Smooth muscle cell (in vitro differentiated cells): ENCODE measurements around the gene C1orf56. TPM values are rescaled to one million over a fixed set of nuclear protein-coding genes. Genes with fewer than 3 reads are reported as not detected.
A peak's percentile ranks its signal among the peaks of the same experiment; 100 is the strongest.

Experiments
- DNase-seq: peaks from one replicate; lab custom pipeline; 2025; ENCODE audit not compliant: unreplicated experiment; lab: John Stamatoyannopoulos, UW
- H2AFZ ChIP-seq: fragments of 200-600 bp; sonication (generic); 2 replicates; pipeline ENCODE4 v1.6.0; 2016; ENCODE audit warnings: antibody characterized with exemption, low read depth, mild to moderate bottlenecking
- H3F3A ChIP-seq: fragments of 200-600 bp; sonication (generic); 2 replicates; pipeline ENCODE4 v1.6.0; 2017; ENCODE audit warnings: antibody characterized with exemption, low read depth
- H3K27ac ChIP-seq: fragments of 200-600 bp; sonication (generic); 2 replicates; pipeline ENCODE4 v1.5.1; 2016; ENCODE audit warnings: low read depth, mild to moderate bottlenecking
- H3K27me3 ChIP-seq: fragments of 200-600 bp; sonication (generic); 2 replicates; pipeline ENCODE4 v1.6.1; 2016; ENCODE audit warnings: low read depth, mild to moderate bottlenecking
- H3K36me3 ChIP-seq: fragments of 200-600 bp; sonication (generic); 2 replicates; pipeline ENCODE4 v1.5.1; 2016; ENCODE audit warnings: low read depth
- H3K4me1 ChIP-seq: fragments of 200-600 bp; sonication (generic); 2 replicates; pipeline ENCODE4 v1.5.1; 2016; ENCODE audit warnings: low read depth
- H3K4me2 ChIP-seq: fragments of 200-600 bp; sonication (generic); 2 replicates; pipeline ENCODE4 v1.6.0; 2016; ENCODE audit warnings: mild to moderate bottlenecking
- H3K4me3 ChIP-seq: fragments of 200-600 bp; sonication (generic); 2 replicates; pipeline ENCODE4 v1.5.1; 2016; ENCODE audit warnings: mild to moderate bottlenecking
- H3K79me2 ChIP-seq: fragments of 200-600 bp; sonication (generic); 2 replicates; pipeline ENCODE4 v1.6.0; 2016; ENCODE audit warnings: low read depth, mild to moderate bottlenecking
- H3K9ac ChIP-seq: fragments of 200-600 bp; sonication (generic); 2 replicates; pipeline ENCODE4 v1.6.0; 2016; ENCODE audit warnings: low read depth
- H3K9me3 ChIP-seq: fragments of 200-600 bp; sonication (generic); replicated peaks from 2 replicates; pipeline ENCODE4 v1.5.1; 2016; ENCODE audit warnings: low read depth
- H4K20me1 ChIP-seq: fragments of 200-600 bp; sonication (generic); 2 replicates; pipeline ENCODE4 v1.6.0; 2016; ENCODE audit warnings: low read depth
- CTCF ChIP-seq: fragments of 200-600 bp; sonication (generic); IDR thresholded peaks from 2 replicates; pipeline ENCODE4 v1.5.1; 2017; ENCODE audit warnings: borderline replicate concordance, mild to moderate bottlenecking, antibody characterized with exemption; ENCODE audit not compliant: insufficient read depth, poor library complexity, severe bottlenecking
- WGBS: methylation state at CpG from one replicate; pipeline ENCODE4 v1.1.7; 2016; ENCODE audit warnings: low lambda C conversion rate; 5-methylcytosine and 5-hydroxymethylcytosine counted together
- polyA plus RNA-seq: library from polyadenylated mRNA; unstranded; fragments of >200 nt; fragmentation: Nextera tagmentation; extraction: Ambion mirVana; gene quantifications from 2 replicates; pipeline ENCODE4 v1.2.1, GENCODE V29; 2016
- total RNA-seq: library from RNA; depleted of rRNA; stranded (reverse); fragments of >200 nt; gene quantifications from 2 replicates; pipeline ENCODE4 v1.2.3, GENCODE V29; 2014

C1orf56 gene
- total and polyA plus RNA-seq, 2 experiments from 2014 or later = 1.6 to 4.4 TPM

- H3K9ac ChIP-seq = no peak within 1 kb of the TSS
- no peaks in the 10 kb centered on the region for H3F3A ChIP-seq
- no peak within 1 kb of the TSS for H3K4me2 ChIP-seq
- DNase-seq = no peak
- 44% methylated on average over 2 of the region's 2 CpGs for WGBS
- H3K9me3 ChIP-seq = no peaks in the 10 kb centered on the region
- peaks cover 5% of the 10 kb centered on the region for H3K36me3 ChIP-seq
- no peak within 1 kb of the TSS for H2AFZ ChIP-seq
- H4K20me1 ChIP-seq = no peaks in the 10 kb centered on the region
- no peak for TF ChIP-seq CTCF
- no peak within 1 kb of the TSS for H3K4me3 ChIP-seq
- peak within 1 kb of the TSS; percentile 10 for H3K27ac ChIP-seq
- H3K4me1 ChIP-seq = no peaks in the 10 kb centered on the region
- no peaks in the 10 kb centered on the region for H3K27me3 ChIP-seq
- H3K79me2 ChIP-seq = no peaks in the 10 kb centered on the region
Measured at GRCh38 chr1:151036356-151036755, 11.2 kb upstream of the C1orf56 start, which contains the start of gene BNIPL. BNIPL (plus strand) TSS chr1:151036586; CDS start chr1:151036726, 140 bp downstream.

- Histone ChIP-seq H3K27ac (no peak overlapping the region), H2AFZ (no peak overlapping the region), H3K4me3 (no peak overlapping the region), H3K9ac (no peak overlapping the region), H3K36me3 (peaks cover 5% of the 10 kb centered on the region), H3K4me1 (no peaks in the 10 kb centered on the region), H3K9me3 (no peaks in the 10 kb centered on the region), H3F3A (no peaks in the 10 kb centered on the region), H3K4me2 (no peak overlapping the region), H3K79me2 (no peaks in the 10 kb centered on the region), H4K20me1 (no peaks in the 10 kb centered on the region), H3K27me3 (no peaks in the 10 kb centered on the region)
- WGBS = 83% methylated on average over 6 of the region's 6 CpGs
- DNase-seq = no peak
- no peak for TF ChIP-seq CTCF
Measured at GRCh38 chr1:151037032-151037431, 10.5 kb upstream of the C1orf56 start.

GRCh38 chr1:151039521-151039920, 8.0 kb upstream of the C1orf56 start:
- Histone ChIP-seq H3K36me3 (peaks cover under 1% of the 10 kb centered on the region), H4K20me1 (no peaks in the 10 kb centered on the region), H3K79me2 (no peaks in the 10 kb centered on the region), H3K27me3 (no peaks in the 10 kb centered on the region), H3K9me3 (no peaks in the 10 kb centered on the region), H3K27ac (no peak overlapping the region), H2AFZ (no peak overlapping the region), H3K4me3 (no peak overlapping the region), H3K4me1 (no peaks in the 10 kb centered on the region), H3K4me2 (no peak overlapping the region), H3F3A (no peaks in the 10 kb centered on the region), H3K9ac (no peak overlapping the region)
- no peak for DNase-seq
- WGBS = 91% methylated on average over 3 of the region's 3 CpGs
- no peak for TF ChIP-seq CTCF

GRCh38 chr1:151043163-151043562, 4.4 kb upstream of the C1orf56 start:
- Histone ChIP-seq H3K4me3 (no peak overlapping the region), H4K20me1 (no peaks in the 10 kb centered on the region), H2AFZ (no peak overlapping the region), H3K4me2 (no peak overlapping the region), H3K27ac (no peak overlapping the region), H3K27me3 (no peaks in the 10 kb centered on the region), H3K9ac (no peak overlapping the region), H3K36me3 (no peaks in the 10 kb centered on the region), H3F3A (no peaks in the 10 kb centered on the region), H3K79me2 (no peaks in the 10 kb centered on the region), H3K4me1 (no peaks in the 10 kb centered on the region), H3K9me3 (no peaks in the 10 kb centered on the region)
- TF ChIP-seq CTCF = no peak
- DNase-seq = no peak
- WGBS = 88% methylated on average over 1 of the region's 1 CpG
